SK-N-MC (cell line): ENCODE measurements around the gene BCL11B.

Source experiments
- DNase-seq: peaks from one replicate; pipeline ENCODE4 v3.0.0-alpha.2; 2011; ENCODE audit warnings: low read depth, low spot score
- H3K27ac ChIP-seq: fragments of 200-600 bp; sonication (generic); 2 replicates; pipeline ENCODE4 v1.5.1; 2016; ENCODE audit warnings: mixed run types
- H3K36me3 ChIP-seq: fragments of 200-600 bp; sonication (generic); 2 replicates; pipeline ENCODE4 v1.6.1; 2017; ENCODE audit warnings: antibody characterized with exemption, low read length, mixed read lengths; ENCODE audit not compliant: insufficient read depth
- H3K4me3 ChIP-seq: fragments of 200-600 bp; sonication (generic); 2 replicates; pipeline ENCODE4 v1.5.1; 2016
- H3K9ac ChIP-seq: fragments of 200-600 bp; sonication (generic); 2 replicates; pipeline ENCODE4 v1.8.0; 2017; ENCODE audit warnings: mixed run types, mixed read lengths; ENCODE audit not compliant: insufficient read length
- H3K9me3 ChIP-seq: fragments of 200-600 bp; sonication (generic); 2 replicates; pipeline ENCODE4 v1.6.1; 2017; ENCODE audit warnings: low read depth, mild to moderate bottlenecking, antibody characterized with exemption, low read length, moderate library complexity, mixed read lengths
- EZH2 ChIP-seq: fragments of 200-600 bp; sonication (generic); IDR thresholded peaks from one replicate; pipeline ENCODE4 v1.6.1; 2017; ENCODE audit warnings: antibody characterized with exemption
- FOXP2 ChIP-seq: optimal IDR thresholded peaks from 2 replicates; pipeline ENCODE3; 2011; ENCODE audit warnings: mild to moderate bottlenecking, moderate library complexity; ENCODE audit not compliant: insufficient read depth; ENCODE audit errors: extremely low read length, control extremely low read depth
- POLR2AphosphoS5 ChIP-seq: IDR thresholded peaks from 2 replicates; pipeline ENCODE4 v1.6.1; 2012; ENCODE audit warnings: mild to moderate bottlenecking, low read depth, low read length, borderline replicate concordance

Gene BCL11B

DNA sequence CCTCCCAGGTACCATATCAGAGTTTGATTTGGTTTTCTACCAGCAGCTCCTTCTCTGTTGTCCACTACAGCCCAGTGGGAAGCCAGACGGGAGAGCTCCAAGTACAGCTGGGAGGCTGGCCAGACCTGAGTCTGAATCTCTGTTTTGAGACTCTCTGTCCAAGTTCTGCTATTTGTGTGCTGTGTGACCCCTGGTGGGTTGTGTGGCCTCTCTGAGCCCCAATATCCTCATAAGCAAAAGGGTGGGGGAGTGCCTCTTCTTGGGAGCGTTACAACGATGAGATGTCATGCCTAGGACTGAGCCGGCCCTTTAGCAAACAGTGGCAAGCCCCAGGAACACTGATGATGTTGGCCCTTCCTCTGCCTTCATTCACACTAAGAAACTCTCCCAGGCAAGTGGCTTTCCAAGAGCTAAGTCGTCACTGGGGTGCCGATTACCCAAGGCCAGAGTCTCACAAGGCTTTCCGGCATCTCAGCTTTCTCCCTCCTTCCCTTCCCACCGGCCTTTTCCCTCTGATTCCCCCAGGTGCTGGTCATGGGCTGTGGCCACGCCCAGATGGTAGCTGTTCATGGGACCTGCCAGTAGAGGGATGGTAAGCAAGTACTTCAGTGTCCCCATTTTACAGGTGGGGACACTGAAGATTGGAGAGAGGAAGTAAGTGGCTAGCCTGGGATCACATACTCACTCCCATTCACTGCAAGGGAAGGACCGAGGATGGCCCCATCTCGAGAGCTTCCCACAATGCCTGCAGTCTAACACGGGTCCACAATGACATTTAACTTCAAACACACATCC, 47.7 kb downstream of the BCL11B start:
- H3K36me3 ChIP-seq, result peaks cover 95% of the 10 kb centered on the region
- H3K27ac ChIP-seq, result peak overlapping the region; percentile 85; the same call in 1 of the 2 replicates
- H3K9me3 ChIP-seq, result no peaks in the 10 kb centered on the region
- TF ChIP-seq FOXP2 (no peak), EZH2 (no peak), POLR2AphosphoS5 (no peak)
- H3K4me3 ChIP-seq, result no peak overlapping the region
- no peak for DNase-seq
- H3K9ac ChIP-seq, result no peak overlapping the region

DNA sequence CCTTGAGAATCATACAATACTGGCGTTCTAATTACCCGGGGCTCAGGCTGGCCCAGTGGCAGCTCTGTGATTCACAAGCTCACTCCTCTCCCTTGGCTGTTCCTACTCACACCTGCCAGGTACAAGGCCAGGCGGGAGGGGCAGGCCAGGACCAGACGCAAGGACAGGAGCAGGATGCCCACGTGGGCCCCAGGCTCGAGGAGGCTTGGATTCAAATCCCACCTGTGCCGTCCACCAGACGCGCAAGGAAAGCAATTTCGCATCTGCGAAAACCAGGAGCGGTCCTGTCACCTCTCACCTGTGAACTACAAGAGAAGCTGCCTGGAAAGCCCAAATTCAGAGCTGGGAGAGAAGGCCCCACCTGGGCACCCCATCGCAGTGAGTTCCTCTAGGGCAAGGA, 50.6 kb downstream of the BCL11B start:
- DNase-seq, result no peak
- no peak overlapping the region for H3K9ac ChIP-seq
- no peaks in the 10 kb centered on the region for H3K9me3 ChIP-seq
- no peak overlapping the region for H3K27ac ChIP-seq
- TF ChIP-seq FOXP2, result no peak
- no peak for TF ChIP-seq EZH2
- peak; percentile 17; the same call in 1 of the 2 replicates for TF ChIP-seq POLR2AphosphoS5
- no peak overlapping the region for H3K4me3 ChIP-seq
- peaks cover 92% of the 10 kb centered on the region for H3K36me3 ChIP-seq

- H3K27ac ChIP-seq, result peak overlapping the region; percentile 67; the same call in 1 of the 2 replicates
- TF ChIP-seq EZH2 (no peak), POLR2AphosphoS5 (peak; percentile 35), FOXP2 (no peak)
- H3K4me3 ChIP-seq, result peak overlapping the region; percentile 33; the same call in 1 of the 2 replicates
- no peak overlapping the region for H3K9ac ChIP-seq
- peaks cover 90% of the 10 kb centered on the region for H3K36me3 ChIP-seq
- no peaks in the 10 kb centered on the region for H3K9me3 ChIP-seq
- no peak for DNase-seq
Observed at GRCh38 chr14:99217066-99217955, 54.7 kb downstream of the BCL11B start.

DNA sequence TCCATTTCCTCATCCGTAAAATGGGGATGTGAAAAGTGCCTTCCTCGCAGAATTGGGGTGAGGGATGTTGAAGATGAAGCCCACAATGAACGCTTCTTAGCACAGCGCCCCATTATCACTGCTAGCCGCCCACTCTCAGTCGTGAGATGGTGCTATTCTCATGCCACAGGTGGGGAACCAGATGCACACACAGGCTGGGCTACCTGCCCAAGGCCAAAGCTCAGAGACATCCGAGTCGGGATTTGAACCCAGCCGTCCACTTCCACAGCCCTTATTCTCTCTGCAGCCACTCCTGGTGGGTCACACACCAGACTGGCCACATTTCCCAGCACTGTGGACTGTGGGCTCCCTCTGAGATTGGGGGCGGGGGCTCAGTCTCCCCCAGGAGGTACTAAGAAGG, 55.8 kb downstream of the BCL11B start:
- no peaks in the 10 kb centered on the region for H3K9me3 ChIP-seq
- H3K4me3 ChIP-seq, result peak overlapping the region; percentile 25; the same call in 1 of the 2 replicates
- H3K36me3 ChIP-seq, result peaks cover 90% of the 10 kb centered on the region
- H3K9ac ChIP-seq, result no peak overlapping the region
- TF ChIP-seq FOXP2 (no peak), POLR2AphosphoS5 (peak; percentile 25; the same call in 1 of the 2 replicates)
- no peak for DNase-seq
- 0 out of 2 replicates have a peak overlapping the region, but pooled peaks have one; percentile 0 for H3K27ac ChIP-seq

GRCh38 chr14:99215277-99215676, 56.7 kb downstream of the BCL11B start:
- Histone ChIP-seq H3K27ac (peak overlapping the region; percentile 72), H3K36me3 (peaks cover 91% of the 10 kb centered on the region), H3K4me3 (0 out of 2 replicates have a peak overlapping the region, but pooled peaks have one; percentile 7), H3K9me3 (no peaks in the 10 kb centered on the region), H3K9ac (no peak overlapping the region)
- TF ChIP-seq POLR2AphosphoS5 (no peak), FOXP2 (no peak), EZH2 (no peak)
- no peak for DNase-seq

DNA sequence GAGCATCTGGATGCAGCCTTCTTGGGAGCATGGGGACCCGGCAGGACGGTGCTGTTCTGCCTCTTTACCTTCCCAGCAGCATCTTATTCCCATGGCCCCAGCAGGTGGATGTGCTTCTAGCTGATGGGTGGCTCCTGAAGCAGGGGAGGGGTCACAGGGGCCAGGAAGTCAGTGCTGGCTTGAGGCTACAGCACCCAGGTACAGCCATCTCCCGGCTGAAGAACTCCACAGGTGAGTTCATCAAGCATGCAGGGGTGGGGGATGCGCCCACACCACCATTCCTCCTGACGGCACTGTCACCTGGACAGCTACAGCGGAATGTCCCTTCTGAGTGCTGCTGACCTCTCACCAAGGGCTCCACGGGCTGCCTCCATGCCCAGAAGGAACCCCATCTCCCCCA, 57.3 kb downstream of the BCL11B start:
- no peak overlapping the region for H3K4me3 ChIP-seq
- no peak for DNase-seq
- no peak overlapping the region for H3K27ac ChIP-seq
- H3K9ac ChIP-seq, result no peak overlapping the region
- no peaks in the 10 kb centered on the region for H3K9me3 ChIP-seq
- TF ChIP-seq POLR2AphosphoS5 (no peak; the same call in 1 of the 2 replicates), EZH2 (no peak), FOXP2 (no peak)
- H3K36me3 ChIP-seq, result peaks cover 89% of the 10 kb centered on the region

GRCh38 chr14:99213527-99213971, 58.4 kb downstream of the BCL11B start:
- Histone ChIP-seq H3K9me3 (no peaks in the 10 kb centered on the region), H3K27ac (peak overlapping the region; percentile 34), H3K4me3 (no peak overlapping the region), H3K9ac (no peak overlapping the region), H3K36me3 (peaks cover 91% of the 10 kb centered on the region)
- no peak for DNase-seq
- TF ChIP-seq FOXP2 (no peak), POLR2AphosphoS5 (0 out of 2 replicates have a peak, but pooled peaks have one; percentile 22)

- Histone ChIP-seq H3K9ac (no peak overlapping the region), H3K9me3 (no peaks in the 10 kb centered on the region), H3K36me3 (peaks cover 91% of the 10 kb centered on the region), H3K4me3 (no peak overlapping the region), H3K27ac (peak overlapping the region; percentile 34)
- DNase-seq, result no peak
- TF ChIP-seq POLR2AphosphoS5 (no peak), EZH2 (no peak), FOXP2 (no peak)
Observed at GRCh38 chr14:99213101-99213500, 58.9 kb downstream of the BCL11B start.
